Mucosa of stomach (tissue), 1 donor: ENCODE measurements around the gene HOXC6.

Experiments
- H3K27me3 ChIP-seq: one replicate; pipeline ENCODE4 v1.7.0; 2013; ENCODE audit warnings: mild to moderate bottlenecking, low read length; ENCODE audit not compliant: control insufficient read depth, insufficient read depth
- H3K36me3 ChIP-seq: one replicate; pipeline ENCODE4 v1.7.0; 2013; ENCODE audit warnings: low read length; ENCODE audit not compliant: control insufficient read depth, insufficient read depth
- H3K4me1 ChIP-seq: one replicate; pipeline ENCODE4 v1.7.0; 2013; ENCODE audit warnings: mild to moderate bottlenecking, low read length; ENCODE audit not compliant: control insufficient read depth, insufficient read depth
- H3K4me3 ChIP-seq: one replicate; pipeline ENCODE4 v1.7.0; 2013; ENCODE audit warnings: low read length
- H3K9ac ChIP-seq: one replicate; pipeline ENCODE4 v1.7.0; 2013; ENCODE audit warnings: mild to moderate bottlenecking, low read length, moderate library complexity
- H3K9me3 ChIP-seq: one replicate; pipeline ENCODE4 v1.7.0; 2013; ENCODE audit warnings: mild to moderate bottlenecking, low read length, moderate library complexity; ENCODE audit not compliant: control insufficient read depth
- donor health status: Pancreatic carcinoma.

The HOXC6 gene

GRCh38 chr12:54033980-54034784, 5.9 kb downstream of the HOXC6 start:
- Histone ChIP-seq H3K27me3 (peaks cover 63% of the 10 kb centered on the region), H3K9ac (peak overlapping the region; percentile 42), H3K36me3 (no peaks in the 10 kb centered on the region), H3K4me3 (no peak overlapping the region), H3K9me3 (no peaks in the 10 kb centered on the region), H3K4me1 (peaks cover 23% of the 10 kb centered on the region)

DNA sequence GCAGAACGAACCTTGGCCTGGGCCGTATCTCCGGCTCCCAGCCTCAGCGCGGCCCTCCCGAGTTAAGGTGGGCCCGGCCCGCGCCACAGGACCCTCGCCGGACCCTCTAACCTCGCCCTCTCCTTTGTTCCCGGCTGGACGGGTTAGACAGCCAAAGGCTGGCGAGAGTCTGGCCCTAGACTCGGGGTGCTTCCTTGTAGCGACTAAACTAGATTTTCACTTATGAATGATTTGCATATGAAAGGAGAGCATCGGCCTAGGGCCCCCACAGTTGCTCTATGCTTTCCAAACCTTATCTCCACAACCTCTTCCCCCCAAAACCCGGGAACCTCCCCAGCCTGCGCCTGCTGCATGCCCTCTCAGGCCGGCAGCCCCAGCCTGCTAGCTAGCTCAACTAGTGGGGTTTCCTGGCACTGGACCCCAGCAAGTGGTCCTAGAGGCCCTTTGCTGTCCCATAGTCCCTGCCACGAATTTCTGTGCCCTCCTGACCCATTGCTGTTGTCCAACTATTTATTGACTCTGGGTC, 6.6 kb downstream of the HOXC6 start:
- Histone ChIP-seq H3K27me3 (peaks cover 63% of the 10 kb centered on the region), H3K9ac (no peak overlapping the region), H3K9me3 (no peaks in the 10 kb centered on the region), H3K4me3 (no peak overlapping the region), H3K4me1 (peaks cover 30% of the 10 kb centered on the region), H3K36me3 (no peaks in the 10 kb centered on the region)

- H3K4me3 ChIP-seq: no peak overlapping the region
- no peaks in the 10 kb centered on the region for H3K9me3 ChIP-seq
- H3K9ac ChIP-seq: no peak overlapping the region
- H3K36me3 ChIP-seq: no peaks in the 10 kb centered on the region
- peaks cover 33% of the 10 kb centered on the region for H3K4me1 ChIP-seq
- H3K27me3 ChIP-seq: peaks cover 59% of the 10 kb centered on the region
Observed at GRCh38 chr12:54035568-54036264, 7.5 kb downstream of the HOXC6 start.

- no peak overlapping the region for H3K9ac ChIP-seq
Observed at GRCh38 chr12:54036620-54037359, 8.6 kb downstream of the HOXC6 start.

GRCh38 chr12:54037360-54038283, 9.4 kb downstream of the HOXC6 start:
- peaks cover 33% of the 10 kb centered on the region for H3K4me1 ChIP-seq

More at GRCh38 chr12:54036620-54037359, 8.6 kb downstream of the HOXC6 start:
- Histone ChIP-seq H3K4me3 (no peak overlapping the region), H3K4me1 (peaks cover 33% of the 10 kb centered on the region), H3K27me3 (peaks cover 48% of the 10 kb centered on the region), H3K36me3 (no peaks in the 10 kb centered on the region), H3K9me3 (no peaks in the 10 kb centered on the region)

GRCh38 chr12:54038284-54038870, 10.1 kb downstream of the HOXC6 start:
- Histone ChIP-seq H3K4me3 (no peak overlapping the region), H3K27me3 (peaks cover 42% of the 10 kb centered on the region), H3K9me3 (no peaks in the 10 kb centered on the region), H3K36me3 (no peaks in the 10 kb centered on the region), H3K4me1 (peaks cover 26% of the 10 kb centered on the region), H3K9ac (no peak overlapping the region)

More at GRCh38 chr12:54037360-54038283, 9.4 kb downstream of the HOXC6 start:
- H3K9me3 ChIP-seq: no peaks in the 10 kb centered on the region
- H3K27me3 ChIP-seq: peaks cover 42% of the 10 kb centered on the region
- H3K9ac ChIP-seq: no peak overlapping the region
- H3K36me3 ChIP-seq: no peaks in the 10 kb centered on the region
- no peak overlapping the region for H3K4me3 ChIP-seq

DNA sequence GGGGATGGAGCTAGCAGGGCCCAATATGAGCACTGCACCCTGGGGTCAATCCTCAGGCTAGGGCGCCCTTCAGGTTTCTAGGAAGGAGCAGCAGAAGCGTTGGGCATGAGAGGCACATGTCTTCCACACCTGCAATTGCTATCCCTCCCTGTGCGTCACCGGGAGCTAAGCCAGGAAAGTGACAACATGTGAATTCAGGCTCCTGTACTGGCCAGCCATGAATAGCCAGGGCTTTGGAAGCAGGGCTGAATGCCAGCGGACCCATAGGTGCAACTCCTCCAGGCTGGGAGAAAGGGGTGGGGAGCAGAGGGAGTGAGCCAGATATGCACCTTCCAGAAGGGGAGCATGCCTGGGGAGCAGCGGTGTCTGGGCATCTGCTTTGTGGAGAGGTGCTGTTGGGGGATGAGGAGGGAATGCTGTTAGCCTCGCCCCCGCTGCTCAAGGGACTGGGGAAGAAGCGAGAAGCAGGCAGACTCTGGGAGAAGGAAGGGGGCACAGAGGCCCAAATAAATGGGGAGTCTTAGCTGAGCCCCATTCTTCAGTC, 10.7 kb downstream of the HOXC6 start:
- Histone ChIP-seq H3K36me3 (no peaks in the 10 kb centered on the region), H3K9me3 (no peaks in the 10 kb centered on the region), H3K27me3 (peaks cover 39% of the 10 kb centered on the region), H3K9ac (no peak overlapping the region), H3K4me1 (peaks cover 22% of the 10 kb centered on the region), H3K4me3 (no peak overlapping the region)

GRCh38 chr12:54039417-54040147, 11.3 kb downstream of the HOXC6 start:
- Histone ChIP-seq H3K27me3 (peaks cover 35% of the 10 kb centered on the region), H3K4me1 (peaks cover 18% of the 10 kb centered on the region), H3K4me3 (no peak overlapping the region), H3K36me3 (no peaks in the 10 kb centered on the region), H3K9me3 (no peaks in the 10 kb centered on the region), H3K9ac (no peak overlapping the region)

DNA sequence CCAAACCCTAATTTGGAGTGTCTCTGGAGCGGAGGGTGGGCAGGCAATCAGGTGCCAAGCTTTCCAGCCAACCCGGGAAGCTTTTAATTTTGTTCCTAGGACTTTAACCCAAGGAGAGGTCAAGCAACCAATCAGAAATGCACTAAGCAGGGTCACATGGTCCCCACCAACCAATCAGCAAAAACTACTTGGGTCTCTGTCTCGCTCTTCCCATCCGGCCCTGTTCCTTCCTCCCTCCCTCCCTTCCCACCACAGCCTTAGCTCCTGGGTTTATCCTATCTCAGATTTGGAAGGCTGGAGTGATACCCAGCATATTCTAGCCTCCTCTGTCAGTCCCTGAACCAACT, 11.9 kb downstream of the HOXC6 start:
- Histone ChIP-seq H3K9me3 (no peaks in the 10 kb centered on the region), H3K4me3 (no peak overlapping the region), H3K27me3 (peaks cover 36% of the 10 kb centered on the region), H3K9ac (no peak overlapping the region), H3K36me3 (no peaks in the 10 kb centered on the region), H3K4me1 (peaks cover 18% of the 10 kb centered on the region)

DNA sequence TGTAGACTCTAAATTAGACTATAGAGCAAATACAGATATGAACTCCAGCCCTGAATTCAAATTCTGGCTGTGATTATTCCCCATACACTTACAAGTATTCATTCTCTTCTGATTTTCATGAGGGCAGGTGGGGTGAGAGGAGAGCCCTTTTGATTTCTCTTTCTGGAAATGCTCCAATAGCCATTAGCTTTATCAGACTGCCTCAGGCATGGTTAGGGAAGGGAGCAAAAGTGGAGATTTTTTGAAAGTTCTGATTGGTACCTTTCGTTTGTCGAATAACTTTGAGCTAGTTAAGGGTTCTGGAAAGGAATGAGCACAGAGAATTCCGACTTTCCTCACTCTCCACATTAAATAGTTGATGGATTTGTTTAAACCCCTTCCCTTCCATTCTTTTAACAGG, 12.4 kb downstream of the HOXC6 start:
- Histone ChIP-seq H3K36me3 (no peaks in the 10 kb centered on the region), H3K27me3 (peaks cover 40% of the 10 kb centered on the region), H3K4me3 (no peak overlapping the region), H3K9me3 (no peaks in the 10 kb centered on the region), H3K9ac (no peak overlapping the region), H3K4me1 (peaks cover 18% of the 10 kb centered on the region)
